Uterus (tissue), 4 donors: Measurements from ENCODE around the gene C2orf92. TPM values are rescaled to one million over a fixed set of nuclear protein-coding genes. Genes with fewer than 3 reads are reported as not detected.

ENCODE experiments used
- DNase-seq, 2 donors: peaks; one replicate each; pipeline ENCODE4 v3.0.0-alpha.2; 2019 to 2020
- H3K27ac ChIP-seq, 2 donors: fragments of 200-600 bp; sonication (generic); 1 replicate in 1 of 2; 2 replicates in 1 of 2; pipeline ENCODE4 v1.5.1; 2016 to 2018
- H3K27me3 ChIP-seq, 2 donors: fragments of 200-600 bp; sonication (generic); one replicate each; pipeline ENCODE4 v1.5.1; 2018 to 2019; ENCODE audit warnings: control low read depth in 1 of 2
- H3K36me3 ChIP-seq, 2 donors: fragments of 200-600 bp; sonication (generic); one replicate each; pipeline ENCODE4 v1.5.1; 2019; ENCODE audit warnings: control low read depth in 1 of 2
- H3K4me1 ChIP-seq, 2 donors: fragments of 200-600 bp; sonication (generic); one replicate each; pipeline ENCODE4 v1.5.1; 2018 to 2019; ENCODE audit warnings: control low read depth in 1 of 2
- H3K4me3 ChIP-seq, 2 donors: fragments of 200-600 bp; sonication (generic); 1 replicate in 1 of 2; 2 replicates in 1 of 2; pipeline ENCODE4 v1.5.1; 2018 to 2019; ENCODE audit warnings: mild to moderate bottlenecking in 1 of 2
- H3K9me3 ChIP-seq, 2 donors: fragments of 200-600 bp; sonication (generic); one replicate each; pipeline ENCODE4 v1.5.1; 2019; ENCODE audit warnings: control low read depth in 1 of 2
- POLR2A ChIP-seq, 2 donors: fragments of 450-650 bp; IDR thresholded peaks; one replicate each; pipeline ENCODE4 v1.6.1; 2016; ENCODE audit warnings: antibody characterized with exemption in 2 of 2, mild to moderate bottlenecking in 1 of 2, moderate library complexity in 1 of 2
- intact Hi-C: fragments of 100-400 bp; cut with DNase I; formaldehyde crosslinking; loops from one replicate; pipeline ENCODE4 v1.15.1; 2023; ENCODE audit warnings: low total_unique reads
- total RNA-seq, 4 donors: library from RNA; depleted of rRNA in 3 of 4; stranded (reverse); fragments of >200 nt in 3 of 4; gene quantifications; one replicate each; pipeline versions ENCODE4 v1.1.0 to v1.2.4, GENCODE V29; 2014 to 2023
- TF ChIP-seq, protein P1 (sequence below), 4 experiments: fragments of 200-600 bp in 2 of 4; fragments of 450-650 bp in 2 of 4; sonication (generic) in 2 of 4; IDR thresholded peaks; one replicate each; pipeline ENCODE4 v1.5.1; 2016 to 2019; ENCODE audit warnings: antibody characterized with exemption in 4 of 4, mild to moderate bottlenecking in 2 of 4, moderate library complexity in 1 of 4
- donor health status: DM: yes; HTN: yes; CAD: no.

The C2orf92 gene
- total RNA-seq, 4 donors from 2014 or later = 5.4 to 17.9 (median 14.0) TPM

DNA sequence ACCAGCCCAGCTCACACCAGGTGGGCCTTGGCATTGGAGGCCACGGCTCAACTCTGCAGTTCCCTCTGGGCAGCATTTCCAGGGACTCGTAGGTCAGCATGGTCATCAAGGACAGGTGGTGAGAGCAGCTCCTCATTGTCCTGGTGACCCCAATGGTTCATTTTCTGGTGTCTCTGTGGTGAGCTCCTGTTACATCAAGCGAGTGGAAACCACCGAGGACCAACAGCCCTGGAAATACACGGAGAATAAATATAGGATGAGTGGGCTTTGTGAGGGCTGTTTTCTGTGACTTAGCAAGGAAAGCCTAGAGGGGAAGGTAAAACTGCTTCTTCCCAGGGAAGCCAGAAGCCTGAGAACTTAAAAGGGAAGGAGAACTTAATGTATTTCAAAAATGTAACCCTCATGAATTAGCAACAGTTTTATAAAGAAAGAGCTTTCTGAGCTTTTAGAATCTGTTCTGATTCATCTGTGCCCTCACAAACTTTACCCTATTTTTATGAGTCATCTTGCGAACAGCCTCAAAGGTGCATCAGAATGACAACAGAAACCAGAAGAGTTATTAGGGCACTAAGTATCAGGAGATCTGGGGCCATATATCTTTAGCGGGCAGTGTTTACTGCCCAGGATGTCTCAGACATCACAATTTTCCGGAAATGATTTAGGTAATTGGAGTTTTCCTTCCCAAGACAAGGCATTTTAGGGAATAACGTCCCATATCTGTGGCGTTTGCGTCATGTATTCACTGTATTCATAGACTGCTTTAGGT, 18.7 kb downstream of the C2orf92 start:
- no peaks in the 10 kb centered on the region for H3K9me3 ChIP-seq
- TF ChIP-seq, protein P1, sequence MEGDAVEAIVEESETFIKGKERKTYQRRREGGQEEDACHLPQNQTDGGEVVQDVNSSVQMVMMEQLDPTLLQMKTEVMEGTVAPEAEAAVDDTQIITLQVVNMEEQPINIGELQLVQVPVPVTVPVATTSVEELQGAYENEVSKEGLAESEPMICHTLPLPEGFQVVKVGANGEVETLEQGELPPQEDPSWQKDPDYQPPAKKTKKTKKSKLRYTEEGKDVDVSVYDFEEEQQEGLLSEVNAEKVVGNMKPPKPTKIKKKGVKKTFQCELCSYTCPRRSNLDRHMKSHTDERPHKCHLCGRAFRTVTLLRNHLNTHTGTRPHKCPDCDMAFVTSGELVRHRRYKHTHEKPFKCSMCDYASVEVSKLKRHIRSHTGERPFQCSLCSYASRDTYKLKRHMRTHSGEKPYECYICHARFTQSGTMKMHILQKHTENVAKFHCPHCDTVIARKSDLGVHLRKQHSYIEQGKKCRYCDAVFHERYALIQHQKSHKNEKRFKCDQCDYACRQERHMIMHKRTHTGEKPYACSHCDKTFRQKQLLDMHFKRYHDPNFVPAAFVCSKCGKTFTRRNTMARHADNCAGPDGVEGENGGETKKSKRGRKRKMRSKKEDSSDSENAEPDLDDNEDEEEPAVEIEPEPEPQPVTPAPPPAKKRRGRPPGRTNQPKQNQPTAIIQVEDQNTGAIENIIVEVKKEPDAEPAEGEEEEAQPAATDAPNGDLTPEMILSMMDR (IDR thresholded peaks at IDR 0.05) = no peak
- no peak for TF ChIP-seq POLR2A (IDR thresholded peaks at IDR 0.05)
- intact Hi-C loops = no loop called here
- H3K4me3 ChIP-seq = no peak overlapping the region
- no peak overlapping the region for H3K27ac ChIP-seq
- H3K27me3 ChIP-seq = no peaks in the 10 kb centered on the region
- DNase-seq = no peak
- H3K4me1 ChIP-seq = no peaks in the 10 kb centered on the region
- no peaks in the 10 kb centered on the region for H3K36me3 ChIP-seq

DNA sequence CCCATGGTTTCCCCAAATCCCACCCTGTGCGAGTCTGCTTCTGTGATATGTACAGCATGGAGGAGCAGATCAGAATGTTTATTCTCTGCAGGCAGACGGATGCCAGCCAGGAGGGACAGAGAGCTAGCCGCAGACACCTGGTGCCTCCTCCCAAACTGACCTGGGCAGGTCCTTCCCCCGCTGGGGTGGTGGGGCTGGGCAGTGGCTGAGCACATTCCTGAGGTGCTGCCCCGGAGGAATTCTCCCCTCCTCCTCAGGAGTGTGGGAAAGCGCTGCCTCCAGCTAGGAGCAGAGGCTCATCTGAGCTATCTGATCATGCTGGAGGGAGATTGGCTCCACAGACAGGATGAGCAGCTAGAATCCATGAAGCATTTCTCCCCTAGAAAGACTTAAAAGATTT, 21.7 kb downstream of the C2orf92 start:
- Histone ChIP-seq H3K27me3 (no peaks in the 10 kb centered on the region), H3K36me3 (no peaks in the 10 kb centered on the region), H3K4me3 (no peak overlapping the region), H3K9me3 (no peaks in the 10 kb centered on the region), H3K4me1 (no peaks in the 10 kb centered on the region), H3K27ac (no peak overlapping the region)
- intact Hi-C loops = no loop called here
- TF ChIP-seq, protein P1 (IDR thresholded peaks at IDR 0.05) = no peak
- TF ChIP-seq POLR2A (IDR thresholded peaks at IDR 0.05) = no peak
- no peak for DNase-seq

DNA sequence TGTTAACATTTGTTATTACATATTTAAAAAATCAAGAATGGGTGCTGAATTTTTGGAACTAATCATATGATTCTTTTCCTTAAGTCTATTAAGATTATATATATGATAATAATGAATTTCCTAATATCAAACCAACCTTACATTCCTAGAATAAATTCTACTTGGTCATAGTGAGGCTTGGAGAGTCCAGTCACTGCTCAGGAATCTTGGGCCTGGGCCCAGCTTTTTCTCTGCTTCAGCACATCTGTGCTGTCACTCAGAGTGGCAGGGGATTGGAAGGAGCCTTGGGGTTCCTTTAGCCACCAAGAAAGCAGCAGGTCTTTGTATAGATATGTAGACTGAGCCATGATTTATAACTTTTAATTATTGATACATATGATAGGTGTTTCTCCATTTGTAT, 24.0 kb downstream of the C2orf92 start:
- no peaks in the 10 kb centered on the region for H3K9me3 ChIP-seq
- no peaks in the 10 kb centered on the region for H3K4me1 ChIP-seq
- intact Hi-C loops = no loop called here
- TF ChIP-seq, protein P1 (IDR thresholded peaks at IDR 0.05) = no peak
- no peak overlapping the region for H3K4me3 ChIP-seq
- no peak overlapping the region for H3K27ac ChIP-seq
- H3K27me3 ChIP-seq = no peaks in the 10 kb centered on the region
- DNase-seq = no peak
- no peaks in the 10 kb centered on the region for H3K36me3 ChIP-seq

DNA sequence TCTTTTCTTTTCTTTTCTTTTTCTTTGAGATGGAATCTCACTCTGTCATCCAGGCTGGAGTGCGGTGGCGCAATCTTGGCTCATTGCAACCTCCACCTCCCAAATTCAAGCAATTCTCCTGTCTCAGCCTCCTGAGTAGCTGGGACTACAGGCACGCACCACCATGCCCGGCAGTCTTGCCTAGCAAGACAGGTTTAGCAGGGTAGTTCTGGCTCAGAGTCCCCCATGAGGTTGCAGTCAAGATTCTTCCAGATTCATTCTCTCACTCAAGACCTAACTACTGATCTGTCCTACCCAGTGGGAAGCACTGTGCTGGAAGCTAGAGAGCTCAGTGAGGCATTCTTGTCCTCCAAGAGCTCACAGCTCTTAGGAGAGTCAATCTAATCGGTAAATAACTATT, 26.2 kb downstream of the C2orf92 start:
- Histone ChIP-seq H3K27ac (no peak overlapping the region), H3K4me1 (no peaks in the 10 kb centered on the region), H3K9me3 (no peaks in the 10 kb centered on the region), H3K36me3 (no peaks in the 10 kb centered on the region), H3K27me3 (no peaks in the 10 kb centered on the region), H3K4me3 (no peak overlapping the region)
- DNase-seq = no peak
- intact Hi-C loops = no loop called here
- TF ChIP-seq, protein P1 (IDR thresholded peaks at IDR 0.05) = no peak
- no peak for TF ChIP-seq POLR2A (IDR thresholded peaks at IDR 0.05)

DNA sequence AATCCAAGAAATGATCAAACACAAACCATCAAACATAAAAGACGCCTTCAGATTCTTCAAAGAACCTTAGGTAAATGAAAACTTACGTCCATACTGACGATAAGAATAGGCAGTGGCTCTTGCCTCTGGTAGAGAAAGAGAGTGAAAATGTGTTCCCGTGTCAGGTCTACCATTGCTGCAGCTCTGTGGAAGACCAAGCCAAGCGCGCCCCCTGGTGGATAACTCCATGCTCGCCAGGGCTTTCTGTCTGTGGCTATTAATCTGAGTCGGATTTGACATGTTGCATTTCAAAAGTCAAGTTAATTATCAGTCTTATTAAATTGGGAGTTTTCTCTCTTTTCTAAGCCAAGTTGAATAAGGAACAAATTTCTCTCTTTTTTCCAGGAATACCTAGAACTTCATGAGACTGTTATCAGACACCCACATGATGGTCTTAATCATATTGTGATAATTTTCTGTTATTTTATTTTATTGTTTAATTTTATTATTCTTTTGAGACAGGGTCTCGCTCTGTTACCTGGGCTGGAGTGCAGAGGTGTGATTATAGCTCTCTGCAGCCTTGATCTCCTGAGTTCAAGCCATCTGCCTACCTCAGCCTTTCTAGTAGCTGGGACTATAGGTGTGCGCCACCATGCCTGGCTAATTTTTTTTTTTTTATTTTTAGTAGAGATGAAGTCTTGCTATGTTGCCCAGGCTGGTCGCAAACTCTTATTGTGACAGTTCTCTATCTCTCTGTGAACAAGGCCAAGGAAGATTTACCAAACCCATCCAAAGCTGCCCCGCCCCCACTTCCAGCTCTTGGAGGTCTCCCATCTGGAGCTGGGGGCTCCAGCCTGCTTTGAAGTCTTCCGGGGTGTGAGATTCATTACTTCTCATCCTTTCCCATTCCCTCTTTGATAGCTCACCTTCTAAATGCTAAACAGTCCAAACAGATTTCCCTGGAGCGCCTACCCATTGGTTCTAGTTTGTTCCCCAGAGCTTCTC, 28.0 kb downstream of the C2orf92 start:
- H3K27me3 ChIP-seq = no peaks in the 10 kb centered on the region

More for the DNA sequence above, 28.0 kb downstream of the C2orf92 start:
- Histone ChIP-seq H3K4me3 (no peak overlapping the region), H3K36me3 (no peaks in the 10 kb centered on the region), H3K4me1 (no peaks in the 10 kb centered on the region), H3K9me3 (no peaks in the 10 kb centered on the region), H3K27ac (peak overlapping the region in 1 of 2 donors; percentile 25)
- peak; percentile 86 to 89 for DNase-seq
- TF ChIP-seq, protein P1 (IDR thresholded peaks at IDR 0.05) = peak; percentile 92 to 98 (median 94)
- TF ChIP-seq POLR2A (IDR thresholded peaks at IDR 0.05) = no peak
- intact Hi-C loops = no loop called here
